ENCODE results near the gene CREB3L1.

DNA sequence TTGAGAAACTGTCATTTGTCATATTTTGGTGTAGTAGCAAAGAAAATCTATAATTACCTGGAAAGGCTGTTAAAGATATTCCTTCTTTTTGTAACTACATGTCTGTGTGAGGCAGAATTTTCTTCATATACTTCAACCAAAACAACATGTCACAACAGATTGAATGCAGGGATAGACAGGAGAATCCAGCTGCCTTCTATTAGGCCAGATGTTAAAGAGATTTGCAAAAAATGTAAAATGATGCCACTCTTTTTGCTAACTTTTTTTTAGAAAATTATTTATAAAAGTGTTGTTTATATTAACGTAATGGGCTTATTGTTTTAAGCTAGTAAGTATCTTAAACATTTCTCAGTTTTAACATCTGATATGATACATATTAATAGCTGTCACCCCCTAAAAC, 82.5 kb downstream of the CREB3L1 start:
- TF ChIP-seq, protein P1, sequence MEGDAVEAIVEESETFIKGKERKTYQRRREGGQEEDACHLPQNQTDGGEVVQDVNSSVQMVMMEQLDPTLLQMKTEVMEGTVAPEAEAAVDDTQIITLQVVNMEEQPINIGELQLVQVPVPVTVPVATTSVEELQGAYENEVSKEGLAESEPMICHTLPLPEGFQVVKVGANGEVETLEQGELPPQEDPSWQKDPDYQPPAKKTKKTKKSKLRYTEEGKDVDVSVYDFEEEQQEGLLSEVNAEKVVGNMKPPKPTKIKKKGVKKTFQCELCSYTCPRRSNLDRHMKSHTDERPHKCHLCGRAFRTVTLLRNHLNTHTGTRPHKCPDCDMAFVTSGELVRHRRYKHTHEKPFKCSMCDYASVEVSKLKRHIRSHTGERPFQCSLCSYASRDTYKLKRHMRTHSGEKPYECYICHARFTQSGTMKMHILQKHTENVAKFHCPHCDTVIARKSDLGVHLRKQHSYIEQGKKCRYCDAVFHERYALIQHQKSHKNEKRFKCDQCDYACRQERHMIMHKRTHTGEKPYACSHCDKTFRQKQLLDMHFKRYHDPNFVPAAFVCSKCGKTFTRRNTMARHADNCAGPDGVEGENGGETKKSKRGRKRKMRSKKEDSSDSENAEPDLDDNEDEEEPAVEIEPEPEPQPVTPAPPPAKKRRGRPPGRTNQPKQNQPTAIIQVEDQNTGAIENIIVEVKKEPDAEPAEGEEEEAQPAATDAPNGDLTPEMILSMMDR (IDR thresholded peaks at IDR 0.05; ENCODE audit: insufficient read depth, low read length, poor library complexity, severe bottlenecking): no peak
- TF ChIP-seq EZH2phosphoT487 (conservative IDR thresholded peaks at IDR 0.05; ENCODE audit: low read length): no peak
